KG1 (cell line): Measurements from ENCODE around the gene TMEM156.
"Not testable (repeated sequence)": the region's sequence is repeated elsewhere in the genome, so short reads cannot be mapped to it uniquely, and the experiment has no call there.

Source experiments
- DNase-seq: peaks from one replicate; lab custom pipeline; 2025; lab: John Stamatoyannopoulos, UW

TMEM156 gene

DNA sequence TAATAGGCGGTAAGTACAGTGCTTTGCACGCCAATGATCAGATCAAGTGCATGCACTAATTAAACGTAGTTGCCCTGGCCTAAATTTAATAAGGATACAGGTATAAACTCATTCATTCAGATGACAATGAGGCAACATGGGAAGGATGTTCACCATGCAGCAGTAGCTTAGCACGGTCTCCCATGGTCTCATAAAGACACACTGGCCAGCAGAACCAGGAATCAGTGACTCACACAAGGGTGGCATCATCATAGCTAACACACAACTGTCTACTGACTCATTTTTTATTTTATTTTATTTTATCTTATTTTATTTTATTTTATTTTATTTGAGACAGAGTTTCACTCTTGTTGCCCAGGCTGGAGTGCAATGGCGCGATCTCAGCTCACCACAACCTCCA is 42.7 kb downstream of the TMEM156 start:
- DNase-seq, result no peak

DNA sequence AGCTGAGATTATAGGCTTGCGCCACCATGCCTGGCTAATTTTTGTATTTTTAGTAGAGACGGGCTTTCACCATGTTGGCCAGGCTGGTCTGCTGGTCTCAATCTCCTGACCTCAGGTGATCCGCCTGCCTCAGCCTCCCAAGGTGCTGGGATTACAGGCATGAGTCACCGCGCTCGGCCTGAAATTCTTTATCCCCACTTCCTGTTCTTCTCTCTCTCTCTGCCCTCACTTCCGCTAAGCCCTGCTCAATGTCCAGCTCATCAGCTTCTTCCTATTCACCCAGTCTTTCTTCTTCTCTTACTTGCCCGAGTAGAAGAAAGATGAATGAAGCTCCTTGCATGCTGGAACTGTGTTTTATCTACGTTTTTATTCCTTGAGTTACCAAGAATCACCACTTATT is 43.9 kb downstream of the TMEM156 start:
- DNase-seq, result not testable (repeated sequence)

DNA sequence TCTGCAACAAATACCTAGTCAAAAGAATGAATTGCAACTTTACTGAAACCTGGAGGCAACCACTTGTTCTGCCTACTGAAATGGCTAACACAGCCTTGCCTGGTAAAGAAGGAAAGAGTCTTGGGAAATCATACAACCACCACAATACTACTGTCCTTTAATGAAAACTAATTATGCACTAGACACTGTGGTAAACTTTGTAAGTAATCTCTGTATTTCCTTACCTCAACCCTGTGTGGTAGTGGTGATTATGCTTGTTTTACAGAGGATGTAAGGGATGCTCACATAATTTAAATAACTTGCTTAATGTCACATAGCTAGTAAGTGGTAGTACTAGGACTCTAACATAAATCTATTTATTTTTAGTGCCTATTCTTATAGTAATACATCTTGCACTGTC is 44.7 kb downstream of the TMEM156 start:
- DNase-seq, result no peak

DNA sequence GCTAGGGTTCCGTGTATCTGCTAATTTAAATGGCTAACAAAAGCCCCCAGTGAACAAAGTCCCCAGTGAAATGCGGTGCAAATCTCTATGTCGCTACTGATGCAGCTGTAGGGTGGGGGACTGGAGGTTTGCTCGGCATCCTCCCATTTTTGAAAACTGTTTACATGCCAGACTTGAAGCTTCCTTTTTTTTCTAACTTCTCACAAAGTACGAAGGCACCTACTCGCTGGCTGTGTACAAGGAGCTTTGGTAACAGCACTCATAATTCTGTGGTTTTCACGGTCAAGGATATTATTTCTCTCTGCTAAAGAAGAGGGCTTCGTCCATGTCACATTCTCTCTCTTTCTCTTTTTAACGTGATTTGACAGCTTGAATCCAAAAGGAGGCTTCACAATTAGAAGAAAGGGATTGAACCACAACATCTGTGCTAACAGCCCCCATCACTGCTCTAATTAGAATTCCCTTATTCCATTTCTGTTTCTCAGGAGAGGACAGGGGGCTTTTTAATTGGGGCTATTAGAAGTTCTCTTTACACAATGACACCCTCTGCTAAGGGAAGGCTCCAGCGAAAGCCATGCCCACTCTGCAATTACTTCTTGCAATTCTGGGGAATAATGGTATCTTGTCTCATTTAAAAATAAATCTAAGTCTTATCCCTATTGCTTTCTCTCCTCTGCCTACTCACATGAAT is 46.7 kb downstream of the TMEM156 start:
- DNase-seq, result no peak

DNA sequence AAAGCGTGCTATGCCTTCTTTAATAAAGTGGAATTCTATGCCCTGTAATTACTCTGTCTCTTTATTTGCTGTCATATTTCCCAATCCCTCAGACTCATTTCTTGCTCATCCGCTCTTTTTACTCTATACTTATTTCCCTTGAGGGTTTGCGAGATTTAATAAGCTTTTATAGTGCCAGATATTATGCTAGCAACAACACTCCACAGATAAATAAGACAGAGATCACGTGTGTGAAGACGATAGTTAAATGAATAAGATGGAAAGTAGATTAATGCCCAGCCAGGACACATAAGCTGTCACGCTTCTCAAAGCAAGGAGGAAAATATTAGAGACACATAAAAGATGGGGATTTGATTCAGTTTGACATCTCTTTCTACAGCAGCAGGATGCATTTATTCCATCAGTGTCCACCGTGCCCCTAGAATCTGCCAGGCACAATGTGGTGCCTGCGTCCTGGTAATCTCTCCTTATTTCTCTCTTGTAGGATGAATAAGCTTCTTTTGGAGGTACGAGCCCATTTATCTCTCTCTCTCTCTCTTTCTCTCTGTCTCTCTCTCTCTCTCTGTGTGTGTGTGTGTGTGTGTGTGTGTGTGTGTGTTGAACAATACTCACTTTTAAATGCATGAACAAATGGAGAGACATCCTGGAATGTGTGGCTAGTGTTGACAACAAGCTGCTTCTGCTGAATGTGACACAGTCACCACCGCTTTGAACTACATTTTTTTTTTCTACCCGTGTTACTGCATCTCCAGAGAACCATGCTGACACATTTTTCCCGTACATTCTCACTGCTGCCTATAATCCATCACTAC is 48.2 kb downstream of the TMEM156 start:
- no peak for DNase-seq

DNA sequence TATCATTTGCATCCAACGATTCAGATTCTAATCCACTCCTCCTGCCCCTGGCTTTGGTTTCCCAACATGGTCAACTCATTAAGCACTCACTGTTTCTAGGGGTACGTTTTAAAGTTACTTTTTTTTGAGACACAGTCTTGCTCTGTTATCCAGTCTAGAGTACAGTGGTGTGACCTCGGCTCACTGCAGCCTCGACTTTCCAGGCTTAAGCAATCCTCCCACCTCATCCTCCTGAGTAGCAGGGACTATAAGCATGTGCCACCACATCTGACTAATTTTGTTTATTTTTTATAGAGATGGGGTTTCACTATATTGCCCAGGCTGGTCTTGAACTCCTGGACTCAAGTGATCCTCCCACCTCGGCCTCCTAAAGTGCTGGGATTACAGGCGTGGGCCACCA is 48.9 kb downstream of the TMEM156 start:
- no peak for DNase-seq

DNA sequence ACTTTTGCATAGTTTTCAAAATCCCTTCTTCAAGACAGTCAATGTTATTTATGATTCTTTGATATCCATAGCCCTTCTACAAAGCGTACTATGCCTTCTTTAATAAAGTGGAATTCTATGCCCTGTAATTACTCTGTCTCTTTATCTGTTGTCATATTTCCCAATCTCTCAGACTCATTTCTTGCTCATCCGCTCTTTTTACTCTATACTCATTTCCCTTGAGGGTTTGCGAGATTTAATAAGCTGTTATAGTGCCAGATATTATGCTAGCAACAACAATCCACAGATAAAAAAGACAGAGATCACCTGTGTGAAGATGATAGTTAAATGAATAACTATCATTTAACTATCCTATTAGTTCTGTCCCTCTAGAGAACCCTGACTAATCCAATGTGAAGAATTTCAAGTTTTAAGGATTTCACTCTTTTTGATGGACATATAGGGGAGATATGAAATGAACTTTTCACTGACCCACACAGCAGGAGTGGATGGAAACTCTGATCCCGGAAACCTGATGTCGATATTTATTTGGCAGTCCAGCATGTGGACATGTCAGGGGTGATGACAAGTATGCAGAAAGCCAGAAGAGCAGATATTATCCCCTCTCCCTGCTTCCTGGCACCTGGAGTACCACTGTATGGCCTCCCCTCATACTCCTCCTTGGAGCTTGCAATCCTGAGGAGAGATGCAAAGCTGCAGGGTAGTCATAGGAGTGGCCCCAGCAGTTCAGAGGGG is 49.7 kb downstream of the TMEM156 start:
- DNase-seq, result no peak

DNA sequence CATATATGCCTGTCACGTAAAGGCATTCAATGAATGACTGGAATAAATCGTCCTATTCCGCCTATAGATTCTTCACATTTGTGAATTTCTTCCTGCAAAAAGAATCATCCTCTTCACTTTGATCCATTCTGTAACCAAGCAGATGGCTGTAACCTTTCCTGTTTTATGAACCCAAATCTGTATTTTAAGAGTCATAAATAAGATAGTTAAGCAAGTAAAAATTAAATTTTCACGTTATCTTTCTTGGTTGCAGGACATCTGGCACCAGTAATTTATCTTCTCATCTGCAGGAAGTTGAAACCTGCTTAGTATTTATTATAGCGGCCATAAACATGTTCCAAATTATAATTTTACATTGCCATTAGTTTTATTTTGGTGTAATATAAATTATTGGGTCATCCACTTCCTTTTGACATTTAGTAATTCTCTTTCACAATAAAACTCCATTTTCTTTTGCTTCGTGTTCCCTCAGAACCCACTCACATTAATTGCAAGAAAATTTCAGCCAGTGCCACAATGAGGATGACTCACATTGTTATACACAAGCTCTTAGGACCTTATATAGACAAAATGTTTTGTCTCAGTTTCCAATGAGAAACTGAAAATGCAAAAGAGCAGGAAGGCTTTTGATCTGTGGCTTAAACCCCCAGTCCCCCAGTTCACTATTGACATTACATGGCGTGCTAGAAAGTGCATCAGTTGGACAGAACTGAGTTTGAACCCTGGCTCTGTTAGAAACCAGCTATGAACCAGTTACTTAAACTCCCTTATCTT is 51.1 kb downstream of the TMEM156 start:
- no peak for DNase-seq

DNA sequence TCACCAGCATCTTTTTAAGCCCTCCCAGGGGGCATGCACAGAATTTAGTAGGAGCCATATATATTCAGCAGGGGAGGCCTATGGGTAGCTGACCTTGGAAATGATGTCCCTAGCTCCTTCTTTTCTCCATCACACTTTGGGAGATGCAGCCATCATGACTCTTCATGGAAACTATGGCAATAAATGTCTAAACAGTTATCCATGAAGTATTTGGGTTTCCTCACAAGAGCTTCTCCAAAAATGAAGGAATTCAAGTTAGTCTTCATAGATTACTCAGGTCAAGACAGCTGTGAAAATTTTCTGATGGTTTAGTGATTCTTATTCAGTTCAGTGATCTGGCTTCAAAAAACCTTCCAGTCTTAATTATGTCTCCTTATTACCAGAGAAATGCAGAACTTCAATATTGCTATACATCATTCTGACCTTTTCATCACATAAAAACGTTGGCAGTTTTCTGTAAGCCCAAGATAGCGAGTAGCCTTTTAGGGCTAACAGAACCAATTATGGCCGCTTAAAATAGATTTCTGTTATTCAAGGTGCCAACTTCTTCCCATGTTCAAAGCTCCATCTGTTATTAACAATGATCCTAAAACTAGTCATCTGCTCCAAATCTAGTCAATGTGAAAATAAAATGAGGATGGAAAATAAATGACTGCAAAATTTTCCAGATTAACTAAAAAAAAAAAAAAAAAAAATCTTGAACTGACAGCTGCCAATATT is 52.5 kb downstream of the TMEM156 start:
- DNase-seq, result no peak

DNA sequence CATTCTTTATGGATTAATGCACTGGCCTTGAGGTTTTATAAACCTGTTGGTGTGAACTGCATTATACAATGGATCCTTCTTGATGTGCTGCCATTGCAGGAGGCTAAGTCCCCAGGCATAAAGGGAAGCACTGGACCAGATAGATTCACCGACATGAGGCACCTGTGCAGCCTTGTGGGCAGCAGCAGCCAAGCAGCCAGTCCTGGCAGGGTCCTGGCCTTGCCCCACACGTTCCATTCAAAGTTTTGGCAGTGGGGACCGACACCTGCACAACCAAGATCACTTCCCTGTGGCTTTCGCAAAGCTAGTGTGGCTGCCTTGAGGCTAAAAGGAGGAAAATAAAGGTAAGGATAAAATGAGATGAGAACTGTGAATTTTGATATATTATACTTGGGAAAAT is 53.1 kb downstream of the TMEM156 start:
- DNase-seq, result no peak

DNA sequence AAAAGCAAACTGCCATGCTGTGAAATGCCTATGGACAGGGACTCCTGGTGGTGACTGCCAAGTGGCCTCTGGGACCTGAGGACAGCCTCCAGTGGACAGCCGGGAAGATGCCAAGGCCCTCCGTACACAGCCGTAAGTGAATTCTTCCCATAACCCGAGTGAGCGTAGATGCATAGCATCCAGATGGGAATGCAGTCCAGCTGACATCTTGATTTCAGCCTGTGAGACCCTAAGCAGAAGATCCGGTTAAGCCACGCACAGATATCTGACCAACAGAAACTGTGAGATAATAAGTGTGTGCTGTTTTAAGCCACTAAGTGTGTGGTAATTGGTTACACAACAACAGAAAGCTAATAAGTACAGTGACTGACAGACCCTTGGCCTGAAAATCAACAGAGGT is 55.9 kb downstream of the TMEM156 start:
- no peak for DNase-seq

DNA sequence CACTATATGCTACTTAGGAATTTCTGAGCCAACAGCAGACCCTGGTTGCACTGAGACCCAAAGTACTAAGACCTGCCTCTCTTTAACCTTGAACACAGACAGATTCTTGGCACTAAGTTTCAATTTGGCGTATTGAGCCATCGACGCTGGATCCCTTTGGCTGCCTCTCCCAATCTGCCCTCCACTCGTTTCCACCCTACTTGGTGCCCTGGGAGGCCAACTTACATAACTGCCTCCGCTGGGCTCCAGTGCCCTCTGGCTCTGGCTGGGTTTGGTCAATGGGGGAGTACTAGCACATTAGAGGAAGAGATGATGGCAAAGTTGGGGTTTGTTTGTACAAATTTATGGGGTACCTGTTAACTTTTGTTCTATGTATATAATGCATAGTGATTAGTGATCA is 63.5 kb downstream of the TMEM156 start:
- DNase-seq, result no peak

DNA sequence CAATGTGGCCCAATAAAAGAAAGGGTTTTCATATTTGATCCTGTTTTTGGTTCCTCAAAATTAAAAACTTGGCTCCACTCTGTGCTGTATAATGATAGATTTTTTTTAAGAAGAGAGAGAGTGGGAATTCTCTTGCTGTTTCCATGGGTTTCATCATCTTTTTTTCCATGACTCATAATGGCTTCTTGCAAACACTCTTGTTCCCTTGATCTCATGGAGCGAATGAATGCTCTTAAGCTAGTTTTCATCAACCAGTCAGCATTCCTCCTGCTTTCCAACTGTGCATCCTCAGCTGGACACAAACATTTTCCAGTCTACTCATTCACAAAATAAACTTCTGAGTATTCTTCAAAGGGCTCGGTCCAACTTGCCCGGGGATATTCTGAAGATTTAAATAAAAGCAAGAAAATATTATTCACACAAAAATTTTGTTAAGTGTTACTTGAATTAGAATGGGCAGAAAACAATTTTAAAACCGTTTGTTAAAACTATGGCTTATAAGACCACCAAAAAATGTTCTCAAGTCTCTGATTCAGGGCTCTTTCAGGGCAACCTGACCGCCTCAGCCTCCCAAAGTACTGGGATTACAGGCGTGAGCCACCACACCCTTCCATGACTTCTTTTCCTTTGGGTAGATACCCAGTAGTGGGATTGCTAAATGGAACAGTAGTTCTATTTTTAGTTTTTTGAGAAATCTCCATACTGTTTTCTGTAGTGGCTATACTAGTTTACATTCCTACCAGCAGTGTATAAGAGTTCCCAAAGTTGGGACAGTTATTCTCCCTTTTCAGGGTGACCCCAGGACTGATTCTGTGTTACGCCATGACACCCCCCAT is 64.7 kb downstream of the TMEM156 start:
- DNase-seq, result no peak

DNA sequence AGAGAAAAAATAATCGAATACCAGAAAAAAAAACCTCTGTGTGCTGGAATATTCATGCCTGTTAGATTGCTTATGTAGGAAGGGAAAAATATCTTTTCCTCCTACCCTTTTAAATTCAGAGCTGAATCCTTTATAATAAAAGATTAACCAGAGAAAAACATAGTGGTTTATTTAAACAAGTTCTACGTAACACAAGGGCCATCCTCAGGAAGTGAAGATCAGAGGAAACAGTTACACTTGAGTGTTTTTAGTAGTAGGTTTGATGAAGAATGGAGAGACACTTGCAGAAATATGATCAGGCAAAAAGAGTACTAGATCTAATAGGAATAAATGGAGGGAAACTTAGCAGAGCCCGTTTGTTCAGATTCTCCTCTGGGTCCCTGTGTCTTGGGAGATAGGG is 66.3 kb downstream of the TMEM156 start:
- DNase-seq, result no peak

DNA sequence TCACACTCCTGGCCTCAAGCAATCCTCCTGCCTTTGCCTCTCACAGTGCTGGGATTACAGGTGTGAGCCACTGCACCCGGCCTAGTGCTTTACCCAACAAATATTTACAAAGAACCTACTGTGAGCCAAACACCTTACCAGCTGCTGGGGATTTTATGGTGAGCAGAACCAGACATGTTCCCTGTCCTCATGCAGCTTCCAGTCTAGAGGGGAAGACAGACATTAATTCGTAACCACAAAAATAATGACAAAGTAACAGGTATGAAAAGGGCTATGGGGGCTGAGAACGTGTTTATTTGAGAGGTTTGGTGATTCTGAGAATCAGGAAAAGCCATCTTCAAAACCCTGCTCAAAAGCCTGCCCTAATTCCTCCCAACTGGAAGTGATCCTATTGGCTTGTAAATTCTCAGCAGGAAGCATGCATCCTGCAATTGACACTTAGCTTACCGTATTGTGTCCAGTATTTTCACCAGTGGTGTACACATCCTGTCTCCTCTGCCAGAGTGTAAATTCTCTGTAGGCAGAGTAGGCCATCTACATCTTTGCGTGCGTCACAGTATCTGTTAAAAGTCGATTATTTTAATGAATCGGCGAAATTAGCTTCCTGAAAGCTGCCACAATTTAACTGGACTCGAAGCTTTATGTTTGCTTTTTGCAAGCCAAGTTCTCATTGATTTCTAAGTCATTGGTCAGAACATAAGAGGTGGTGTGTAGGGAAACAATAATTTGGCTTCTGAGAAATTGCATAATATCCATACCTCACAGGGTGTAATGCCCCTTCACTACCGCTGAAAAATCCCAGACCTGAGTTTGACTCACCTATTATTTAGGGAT is 67.0 kb downstream of the TMEM156 start:
- no peak for DNase-seq

DNA sequence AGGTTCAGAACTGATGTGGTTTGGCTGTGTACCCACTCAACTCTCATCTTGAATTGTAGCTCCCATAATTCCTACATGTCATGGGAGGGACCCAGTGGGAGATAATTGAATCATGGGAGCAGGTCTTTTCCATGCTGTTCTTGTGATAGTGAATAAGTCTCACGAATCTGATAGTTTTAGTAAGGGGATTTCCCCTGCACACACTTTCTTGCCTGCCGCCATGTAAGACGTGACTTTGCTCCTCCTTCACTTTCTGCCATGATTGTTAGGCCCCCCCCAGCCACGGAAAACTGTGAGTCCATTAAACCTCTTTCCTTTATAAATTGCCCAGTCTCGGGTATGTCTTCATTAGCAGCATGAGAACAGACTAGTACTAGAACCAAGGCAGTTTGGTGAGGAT is 73.0 kb downstream of the TMEM156 start:
- DNase-seq, result not testable (repeated sequence)

DNA sequence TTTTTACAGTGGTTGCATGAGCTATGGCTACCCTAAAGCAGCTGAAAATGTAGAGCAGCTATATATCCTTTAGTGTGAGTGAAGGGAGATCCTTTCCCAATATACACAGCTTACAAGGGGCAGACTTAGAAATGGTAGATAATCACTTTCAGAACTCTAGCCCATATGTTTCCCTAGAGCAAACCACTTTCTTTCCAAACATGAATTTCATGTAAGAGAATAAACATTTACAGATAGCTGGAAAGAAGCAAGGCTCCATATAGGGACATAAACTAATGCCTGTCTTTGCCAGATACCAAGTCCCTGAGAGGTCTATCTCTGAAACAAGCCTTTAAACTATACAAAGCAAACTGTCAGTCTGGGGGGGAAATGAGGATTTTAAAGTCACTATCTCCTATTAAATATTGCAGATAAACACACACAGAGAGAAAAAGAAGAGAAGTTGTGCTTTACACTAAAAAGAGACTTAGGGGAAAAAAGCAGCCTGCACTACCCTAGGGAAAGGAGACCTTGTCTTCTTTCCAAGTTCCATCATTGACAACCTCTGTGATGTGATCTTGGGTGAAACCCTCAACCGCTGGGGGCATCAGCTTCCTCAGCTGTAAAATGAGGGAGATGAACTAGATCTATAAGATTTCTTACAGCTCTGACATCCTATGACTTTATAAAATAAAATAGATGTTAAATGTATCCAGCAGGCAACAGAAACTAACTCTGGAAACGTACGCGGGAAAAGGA is 73.6 kb downstream of the TMEM156 start:
- no peak for DNase-seq

DNA sequence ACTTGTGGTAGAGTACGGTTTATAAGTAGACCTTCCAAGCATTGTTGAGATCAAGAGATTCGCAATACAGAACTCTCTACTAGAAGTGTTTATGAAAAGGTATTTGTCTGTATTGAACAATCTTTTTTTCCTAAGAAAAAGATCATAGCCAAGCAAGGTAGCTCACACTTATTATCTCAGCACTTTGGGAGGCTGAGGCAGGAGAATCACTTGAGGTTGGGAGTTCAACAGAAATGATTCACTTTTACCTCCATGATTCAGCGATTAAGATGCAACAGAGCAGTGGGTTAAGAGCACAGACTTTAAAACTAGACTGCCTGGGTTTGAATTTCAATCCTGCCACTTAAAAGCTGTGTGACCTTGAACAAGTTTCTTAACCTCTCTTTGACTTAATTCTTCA is 74.3 kb downstream of the TMEM156 start:
- DNase-seq, result no peak

DNA sequence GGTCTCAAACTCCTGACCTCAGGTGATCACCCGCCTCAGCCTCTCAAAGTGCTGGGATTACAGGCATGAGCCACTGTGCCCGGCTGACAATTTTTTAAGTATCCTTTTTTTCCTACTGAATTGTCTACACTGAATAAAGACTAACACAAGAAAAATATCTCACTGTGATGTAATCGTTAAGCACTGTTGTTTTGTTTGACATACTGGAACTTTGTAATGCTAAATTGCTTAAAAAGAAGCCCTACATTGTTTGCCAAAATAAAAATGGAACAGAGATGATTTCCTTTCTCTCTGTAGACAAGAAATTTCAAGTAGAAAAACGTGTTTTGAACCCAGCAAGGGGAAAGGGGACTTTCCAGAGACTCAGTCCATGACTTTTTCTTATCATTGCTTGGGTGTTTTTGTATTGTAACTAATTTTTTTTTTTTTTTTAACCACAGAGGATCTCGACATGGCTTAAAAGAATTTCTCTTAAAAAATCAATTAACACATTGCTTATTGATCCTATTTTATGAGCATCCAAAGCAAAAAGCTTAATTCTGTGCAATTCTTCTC is 74.9 kb downstream of the TMEM156 start:
- no peak for DNase-seq
